ENCODE results near the gene CTIF. TPM values are rescaled to one million over a fixed set of nuclear protein-coding genes. Genes with fewer than 3 reads are reported as not detected.

CTIF gene
- total RNA-seq, 1 donor from 2014 or later = 14.0 TPM

DNA sequence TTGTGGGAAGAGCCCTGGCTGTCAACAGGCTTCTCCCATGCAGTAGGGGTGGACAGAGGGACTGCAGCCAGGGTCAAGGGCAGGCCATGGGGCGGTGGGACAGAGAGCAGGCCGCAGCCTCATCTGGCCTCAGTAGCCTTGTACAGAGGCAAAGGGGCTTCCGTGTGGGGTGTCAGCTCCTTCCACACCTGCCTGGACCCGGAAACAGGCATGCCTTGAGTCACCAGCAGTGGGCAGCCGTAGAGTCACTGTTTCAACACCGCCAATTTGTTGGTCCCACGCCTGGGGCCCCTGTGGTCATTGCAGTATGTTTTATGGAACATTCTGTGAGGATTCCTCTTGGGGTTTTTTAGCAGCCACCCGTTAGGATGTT, 238.9 kb downstream of the CTIF start:
- no peak for ATAC-seq

GRCh38 chr18:48778344-48779011, 239.6 kb downstream of the CTIF start:
- ATAC-seq = no peak

- no peak for ATAC-seq
Observed at GRCh38 chr18:48779462-48779861, 240.6 kb downstream of the CTIF start.

GRCh38 chr18:48780201-48780912, 241.5 kb downstream of the CTIF start:
- no peak for ATAC-seq

- no peak for ATAC-seq
Observed at GRCh38 chr18:48780913-48781162, 242.0 kb downstream of the CTIF start.

GRCh38 chr18:48781163-48781987, 242.5 kb downstream of the CTIF start:
- peak; percentile 19 for ATAC-seq

DNA sequence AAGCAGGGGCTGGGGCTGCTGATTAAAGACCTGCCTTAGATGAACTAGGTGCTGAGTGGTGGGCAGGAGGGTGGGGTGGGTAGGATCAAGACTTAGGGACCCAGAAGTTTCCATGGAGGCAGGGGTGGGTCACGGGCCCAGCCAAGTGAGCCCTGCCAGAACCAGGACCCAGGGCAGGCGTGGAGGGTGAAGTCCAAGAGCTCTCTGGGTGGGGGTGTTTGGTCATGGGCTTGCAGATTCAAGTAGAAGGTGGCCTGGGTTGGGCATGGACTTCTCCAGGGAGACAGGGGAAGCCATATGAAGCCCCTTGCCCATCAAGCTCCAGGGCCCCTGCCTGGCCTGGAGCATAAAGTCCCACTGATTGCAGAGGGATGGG, 243.1 kb downstream of the CTIF start:
- no peak for ATAC-seq

DNA sequence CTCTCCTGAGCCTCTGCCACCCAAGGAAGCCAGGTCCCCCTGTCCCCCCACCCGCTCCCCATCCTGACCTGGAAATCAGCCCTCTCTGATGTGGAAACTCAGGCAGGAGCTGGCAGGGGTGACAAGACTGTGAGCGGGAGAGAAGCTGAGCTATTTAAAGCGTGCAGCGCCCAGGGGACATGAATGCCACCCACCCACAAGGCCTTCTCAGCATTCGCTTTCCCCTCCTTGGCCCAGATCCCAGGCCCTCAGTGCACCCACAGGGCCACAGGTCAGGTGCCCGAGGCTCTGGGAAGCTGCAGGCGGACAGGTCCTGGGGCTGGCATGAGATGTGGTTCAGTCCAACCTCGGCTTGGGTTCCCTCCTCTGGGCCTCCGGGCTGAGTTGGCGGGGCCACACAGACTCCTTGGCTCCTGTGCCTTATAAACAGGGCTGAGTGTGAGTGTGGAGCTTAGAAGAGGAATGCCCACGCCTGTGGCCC, 243.6 kb downstream of the CTIF start:
- no peak for ATAC-seq

- no peak for ATAC-seq
Observed at GRCh38 chr18:48783616-48784520, 245.0 kb downstream of the CTIF start.

- no peak for ATAC-seq
Observed at GRCh38 chr18:48784656-48785055, 245.8 kb downstream of the CTIF start.

GRCh38 chr18:48785091-48785614, 246.3 kb downstream of the CTIF start:
- ATAC-seq = peak; percentile 30

- no peak for ATAC-seq
Observed at GRCh38 chr18:48785736-48786454, 247.1 kb downstream of the CTIF start.

- no peak for ATAC-seq
Observed at GRCh38 chr18:48786455-48787202, 247.8 kb downstream of the CTIF start.

GRCh38 chr18:48787203-48788151, 248.6 kb downstream of the CTIF start:
- ATAC-seq = no peak

GRCh38 chr18:48788373-48788772, 249.5 kb downstream of the CTIF start:
- ATAC-seq = no peak

GRCh38 chr18:48789259-48789812, 250.5 kb downstream of the CTIF start:
- no peak for ATAC-seq

- peak; percentile 36 for ATAC-seq
Observed at GRCh38 chr18:48790226-48790863, 251.5 kb downstream of the CTIF start.

DNA sequence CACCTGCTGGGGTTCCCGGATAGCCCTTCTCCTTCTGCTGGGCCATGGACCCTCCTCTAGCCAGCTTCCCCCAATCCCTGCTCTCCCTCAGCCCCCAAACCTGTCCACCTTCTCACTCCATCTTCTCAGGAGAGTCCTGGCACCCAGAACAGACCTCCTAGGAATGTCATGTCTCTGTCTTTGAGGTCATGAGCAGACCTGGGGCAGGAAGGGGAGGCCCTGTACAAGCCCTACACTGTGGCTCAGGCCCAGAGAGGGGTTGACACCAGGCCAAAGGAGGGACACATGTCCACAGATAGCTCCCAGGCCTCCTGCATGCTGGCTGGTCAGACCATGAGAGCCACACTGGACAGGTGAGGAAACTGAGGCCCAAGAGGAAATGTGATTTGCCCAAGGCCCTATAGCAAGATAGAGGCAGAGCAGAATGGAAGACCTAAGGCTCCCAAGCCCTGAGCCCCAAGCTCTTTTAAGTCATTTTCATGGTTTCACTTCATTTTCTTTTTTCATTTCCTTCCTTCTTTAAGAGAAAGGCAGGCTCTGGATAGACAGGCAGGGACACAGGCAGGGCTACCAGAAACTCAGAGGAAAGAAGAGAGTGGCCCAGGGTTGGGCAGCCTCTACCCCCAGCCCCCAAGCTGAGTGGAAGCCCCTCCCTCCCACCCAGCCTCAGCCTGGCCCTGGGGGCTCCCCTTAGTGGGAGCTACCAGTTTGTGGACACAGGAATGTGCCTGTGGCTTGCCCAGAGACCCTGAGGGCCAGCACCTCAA, 252.2 kb downstream of the CTIF start:
- peak; percentile 12 for ATAC-seq
